HG03342 (cell line): ENCODE data around the gene HOMER3.
"Not testable (repeated sequence)": the region's sequence is repeated elsewhere in the genome, so short reads cannot be mapped to it uniquely, and the experiment has no call there.

Experiments used
- ATAC-seq: cut with Tn5 transposase; IDR thresholded peaks from one replicate; pipeline ENCODE4 v1.9.1; 2021; ENCODE audit warnings: mild to moderate bottlenecking, moderate library complexity; ENCODE audit not compliant: unreplicated experiment

Gene HOMER3

GRCh38 chr19:18903156-18904037 lies 37.6 kb downstream of the HOMER3 start:
- ATAC-seq, result no peak

- ATAC-seq, result not testable (repeated sequence)
Measured at GRCh38 chr19:18902519-18902918, 38.5 kb downstream of the HOMER3 start.

- no peak for ATAC-seq
Measured at GRCh38 chr19:18901491-18901890, 39.5 kb downstream of the HOMER3 start.

GRCh38 chr19:18900700-18901481 lies 40.1 kb downstream of the HOMER3 start:
- no peak for ATAC-seq

- no peak for ATAC-seq
Measured at GRCh38 chr19:18899624-18900560, 41.1 kb downstream of the HOMER3 start.

GRCh38 chr19:18898607-18899408 lies 42.2 kb downstream of the HOMER3 start:
- no peak for ATAC-seq

GRCh38 chr19:18898081-18898606 lies 42.9 kb downstream of the HOMER3 start:
- ATAC-seq, result no peak

- ATAC-seq, result no peak
Measured at GRCh38 chr19:18897094-18898029, 43.7 kb downstream of the HOMER3 start.

- ATAC-seq, result no peak
Measured at GRCh38 chr19:18896421-18896841, 44.6 kb downstream of the HOMER3 start.

- no peak for ATAC-seq
Measured at GRCh38 chr19:18895824-18896341, 45.1 kb downstream of the HOMER3 start, which contains the start of gene CERS1. TSS of gene CERS1 (minus strand) at chr19:18896158. CDS start at chr19:18896072, 86 bp downstream.

GRCh38 chr19:18895038-18895823 lies 45.8 kb downstream of the HOMER3 start:
- no peak for ATAC-seq

GRCh38 chr19:18894254-18895037 lies 46.6 kb downstream of the HOMER3 start:
- no peak for ATAC-seq

- no peak for ATAC-seq
Measured at GRCh38 chr19:18893587-18894253, 47.3 kb downstream of the HOMER3 start.

GRCh38 chr19:18889949-18890745 lies 50.9 kb downstream of the HOMER3 start:
- ATAC-seq, result no peak

GRCh38 chr19:18886972-18887371 lies 54.0 kb downstream of the HOMER3 start:
- no peak for ATAC-seq
